KMS-11 (cell line): ENCODE measurements around the gene ZAP70.
"Not testable (repeated sequence)": the region's sequence is repeated elsewhere in the genome, so short reads cannot be mapped to it uniquely, and the experiment has no call there.

ENCODE experiments used
- H2AFZ ChIP-seq: fragments of 200-600 bp; sonication (generic); 2 replicates; pipeline ENCODE4 v1.6.1; 2016; ENCODE audit warnings: antibody characterized with exemption, mixed run types, low read depth
- H3K27ac ChIP-seq: fragments of 200-600 bp; sonication (generic); 2 replicates; pipeline ENCODE4 v1.6.1; 2016; ENCODE audit warnings: mild to moderate bottlenecking, mixed run types
- H3K27me3 ChIP-seq: fragments of 200-600 bp; sonication (generic); 2 replicates; pipeline ENCODE4 v1.6.1; 2017; ENCODE audit warnings: mild to moderate bottlenecking, low read depth, mixed run types, moderate library complexity; ENCODE audit not compliant: insufficient read depth
- H3K36me3 ChIP-seq: fragments of 200-600 bp; sonication (generic); 2 replicates; pipeline ENCODE4 v1.6.1; 2017; ENCODE audit warnings: mild to moderate bottlenecking, mixed run types; ENCODE audit not compliant: insufficient read depth
- H3K4me1 ChIP-seq: fragments of 200-600 bp; sonication (generic); 2 replicates; pipeline ENCODE4 v1.6.1; 2016; ENCODE audit warnings: mild to moderate bottlenecking, low read depth, mixed run types; ENCODE audit not compliant: poor library complexity, severe bottlenecking
- H3K4me2 ChIP-seq: fragments of 200-600 bp; sonication (generic); 2 replicates; pipeline ENCODE4 v1.7.0; 2016; ENCODE audit warnings: mild to moderate bottlenecking, mixed run types
- H3K4me3 ChIP-seq: fragments of 200-600 bp; sonication (generic); IDR thresholded peaks from 2 replicates; pipeline ENCODE4 v1.6.1; 2017; ENCODE audit warnings: low read depth, low read length, mixed read lengths; ENCODE audit not compliant: insufficient read depth
- H3K79me2 ChIP-seq: fragments of 200-600 bp; sonication (generic); 2 replicates; pipeline ENCODE4 v1.6.1; 2016; ENCODE audit warnings: low read depth, mixed run types; ENCODE audit not compliant: insufficient read depth
- H3K9ac ChIP-seq: fragments of 200-600 bp; sonication (generic); 2 replicates; pipeline ENCODE4 v1.6.1; 2016; ENCODE audit warnings: mild to moderate bottlenecking, mixed run types
- H4K20me1 ChIP-seq: fragments of 200-600 bp; sonication (generic); 2 replicates; pipeline ENCODE4 v1.6.1; 2016; ENCODE audit warnings: mild to moderate bottlenecking, mixed run types; ENCODE audit not compliant: insufficient read depth
- CTCF ChIP-seq: fragments of 200-600 bp; sonication (generic); conservative IDR thresholded peaks from 2 replicates; pipeline ENCODE4 v1.6.1; 2017; ENCODE audit warnings: low read depth, mild to moderate bottlenecking, antibody characterized with exemption, low read length, moderate library complexity, mixed read lengths

ZAP70 gene

GRCh38 chr2:97708048-97708380, 5.4 kb upstream of the ZAP70 start:
- Histone ChIP-seq H3K4me1 (no peaks in the 10 kb centered on the region), H3K79me2 (no peaks in the 10 kb centered on the region), H3K4me3 (no peak overlapping the region), H4K20me1 (no peaks in the 10 kb centered on the region), H3K27ac (no peak overlapping the region), H3K27me3 (no peaks in the 10 kb centered on the region), H3K36me3 (no peaks in the 10 kb centered on the region), H3K9ac (no peak overlapping the region), H3K4me2 (no peak overlapping the region), H2AFZ (no peak overlapping the region)
- TF ChIP-seq CTCF = no peak

GRCh38 chr2:97708608-97709007, 4.8 kb upstream of the ZAP70 start:
- TF ChIP-seq CTCF = no peak
- Histone ChIP-seq H3K4me1 (no peaks in the 10 kb centered on the region), H3K4me3 (no peak overlapping the region), H2AFZ (no peak overlapping the region), H3K4me2 (no peak overlapping the region), H3K79me2 (no peaks in the 10 kb centered on the region), H3K27me3 (no peaks in the 10 kb centered on the region), H4K20me1 (no peaks in the 10 kb centered on the region), H3K36me3 (no peaks in the 10 kb centered on the region), H3K9ac (no peak overlapping the region), H3K27ac (no peak overlapping the region)

DNA sequence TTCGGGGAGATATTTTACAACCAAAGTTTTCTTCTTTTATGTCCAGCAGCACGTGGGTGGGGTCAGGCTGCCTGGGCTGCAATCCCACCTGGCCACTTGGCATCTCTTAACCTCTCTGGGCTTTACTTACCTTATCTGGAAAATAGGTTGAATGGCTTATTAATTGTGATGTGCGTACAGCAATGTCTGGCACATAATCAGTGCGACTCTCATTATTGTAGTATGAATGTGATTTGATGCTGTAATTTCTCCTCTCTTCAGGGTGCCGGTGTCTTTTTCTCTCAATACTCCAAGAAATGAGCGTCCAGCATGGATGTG, 2.0 kb upstream of the ZAP70 start:
- no peaks in the 10 kb centered on the region for H3K79me2 ChIP-seq
- H3K27me3 ChIP-seq = no peaks in the 10 kb centered on the region
- no peak overlapping the region for H3K4me2 ChIP-seq
- no peak overlapping the region for H2AFZ ChIP-seq
- H3K27ac ChIP-seq = no peak overlapping the region
- TF ChIP-seq CTCF = no peak
- no peaks in the 10 kb centered on the region for H3K4me1 ChIP-seq
- H4K20me1 ChIP-seq = no peaks in the 10 kb centered on the region
- H3K36me3 ChIP-seq = no peaks in the 10 kb centered on the region
- no peak overlapping the region for H3K4me3 ChIP-seq
- no peak overlapping the region for H3K9ac ChIP-seq

DNA sequence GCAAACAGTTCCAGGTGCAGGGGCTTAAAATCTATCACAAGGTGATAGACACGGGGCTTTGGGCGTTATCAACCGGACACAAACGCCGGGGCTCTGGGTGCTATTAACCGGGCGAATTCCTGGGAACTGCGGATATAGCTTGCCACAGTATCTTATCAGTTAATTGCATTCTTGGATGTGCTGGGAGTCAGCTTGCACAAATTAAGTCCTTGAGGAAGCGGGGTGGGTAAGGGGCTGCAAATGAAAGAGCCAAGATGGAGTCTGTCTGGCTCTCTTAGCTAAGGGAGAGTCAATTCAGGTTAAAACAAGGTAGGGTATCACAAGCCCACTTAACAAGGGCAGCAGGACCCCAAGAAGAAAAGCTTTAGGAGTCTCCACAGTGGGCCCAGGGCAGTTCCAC, 1.2 kb upstream of the ZAP70 start:
- not testable (repeated sequence) for H3K36me3 ChIP-seq, H3K9ac ChIP-seq, H3K27me3 ChIP-seq, H3K4me1 ChIP-seq, H3K79me2 ChIP-seq, H3K4me2 ChIP-seq, H3K4me3 ChIP-seq, H4K20me1 ChIP-seq, H2AFZ ChIP-seq, H3K27ac ChIP-seq

DNA sequence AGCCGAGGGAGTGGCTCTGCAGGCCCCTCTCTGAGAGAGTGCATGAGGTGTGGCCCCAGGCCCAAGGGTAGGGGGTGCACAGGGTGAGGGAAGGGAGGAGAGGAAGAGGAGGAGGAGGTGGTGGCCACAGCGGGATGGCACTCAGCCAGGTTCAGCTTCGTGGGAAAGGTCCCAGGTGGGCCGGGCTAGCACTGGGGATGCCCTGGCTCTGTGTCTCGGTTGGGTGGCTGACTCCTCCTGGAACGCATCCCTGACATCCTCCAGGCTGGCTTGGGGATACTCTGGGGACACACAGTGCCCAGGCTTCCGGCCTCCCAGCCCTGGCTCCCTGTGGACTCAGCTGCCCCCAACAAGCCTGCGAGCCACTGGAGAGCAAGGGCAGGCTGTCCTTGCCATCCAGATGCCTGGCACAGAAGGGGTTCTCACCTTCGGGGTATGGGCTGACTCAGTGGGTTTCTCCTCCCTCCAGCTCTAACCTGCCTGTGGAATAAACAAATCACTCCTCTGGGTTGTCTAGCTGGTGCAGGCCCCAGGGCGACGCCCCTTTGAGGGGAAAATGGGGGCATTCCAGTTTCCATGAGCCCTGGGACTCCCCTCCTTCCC, 582 bp upstream of the ZAP70 start:
- Histone ChIP-seq H3K4me3 (no peak overlapping the region), H3K79me2 (no peaks in the 10 kb centered on the region), H3K27ac (no peak overlapping the region)

More for the DNA sequence above, 582 bp upstream of the ZAP70 start:
- H2AFZ ChIP-seq = no peak overlapping the region
- H3K9ac ChIP-seq = no peak overlapping the region
- no peaks in the 10 kb centered on the region for H3K4me1 ChIP-seq
- H3K36me3 ChIP-seq = no peaks in the 10 kb centered on the region
- no peaks in the 10 kb centered on the region for H3K27me3 ChIP-seq
- H3K4me2 ChIP-seq = no peak overlapping the region
- TF ChIP-seq CTCF = no peak
- no peaks in the 10 kb centered on the region for H4K20me1 ChIP-seq
